ENCODE results near the gene ABHD8.

- TF ChIP-seq, protein P1, sequence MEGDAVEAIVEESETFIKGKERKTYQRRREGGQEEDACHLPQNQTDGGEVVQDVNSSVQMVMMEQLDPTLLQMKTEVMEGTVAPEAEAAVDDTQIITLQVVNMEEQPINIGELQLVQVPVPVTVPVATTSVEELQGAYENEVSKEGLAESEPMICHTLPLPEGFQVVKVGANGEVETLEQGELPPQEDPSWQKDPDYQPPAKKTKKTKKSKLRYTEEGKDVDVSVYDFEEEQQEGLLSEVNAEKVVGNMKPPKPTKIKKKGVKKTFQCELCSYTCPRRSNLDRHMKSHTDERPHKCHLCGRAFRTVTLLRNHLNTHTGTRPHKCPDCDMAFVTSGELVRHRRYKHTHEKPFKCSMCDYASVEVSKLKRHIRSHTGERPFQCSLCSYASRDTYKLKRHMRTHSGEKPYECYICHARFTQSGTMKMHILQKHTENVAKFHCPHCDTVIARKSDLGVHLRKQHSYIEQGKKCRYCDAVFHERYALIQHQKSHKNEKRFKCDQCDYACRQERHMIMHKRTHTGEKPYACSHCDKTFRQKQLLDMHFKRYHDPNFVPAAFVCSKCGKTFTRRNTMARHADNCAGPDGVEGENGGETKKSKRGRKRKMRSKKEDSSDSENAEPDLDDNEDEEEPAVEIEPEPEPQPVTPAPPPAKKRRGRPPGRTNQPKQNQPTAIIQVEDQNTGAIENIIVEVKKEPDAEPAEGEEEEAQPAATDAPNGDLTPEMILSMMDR (IDR thresholded peaks at IDR 0.05), result no peak
- TF ChIP-seq POLR2A (IDR thresholded peaks at IDR 0.05), result no peak
These were observed 15.7 kb upstream of the ABHD8 start for GRCh38 chr19:17318966-17319365.

Measured in Peyer's patch (tissue), 4 donors.